Astrocyte of the spinal cord (primary cell): ENCODE measurements around the gene UBL3.

Experiments used
- DNase-seq: peaks from one replicate; pipeline ENCODE4 v3.0.0; 2011; ENCODE audit warnings: low read depth, low spot score
- H3K4me3 ChIP-seq: 2 replicates; pipeline ENCODE4 v1.5.1; 2011; ENCODE audit warnings: low read depth, mild to moderate bottlenecking, low read length, moderate library complexity
- CTCF ChIP-seq: IDR thresholded peaks from 2 replicates; pipeline ENCODE4 v1.5.1; 2012; ENCODE audit warnings: low read depth, mild to moderate bottlenecking, low read length, inconsistent platforms
- in situ Hi-C: cut with HindIII; loops from 2 replicates; pipeline ENCODE4 v1.10.0; 2017; ENCODE audit warnings: low sequenced_read_pairs

UBL3 gene

GRCh38 chr13:29850213-29850898 is at the start of gene UBL3:
TSS of gene UBL3 (minus strand) at chr13:29850617. CDS start at chr13:29849538, 1,079 bp downstream.
- peak; percentile 99 for DNase-seq
- peak within 1 kb of the TSS; percentile 67 for H3K4me3 ChIP-seq
- in situ Hi-C loops = no loop called here
- no peak for TF ChIP-seq CTCF

GRCh38 chr13:29897102-29897501 is 46.7 kb upstream of the UBL3 start:
- in situ Hi-C loops = no loop called here
- no peak for DNase-seq
- H3K4me3 ChIP-seq = no peak overlapping the region
- no peak for TF ChIP-seq CTCF

GRCh38 chr13:29893438-29893837 is 43.0 kb upstream of the UBL3 start:
- TF ChIP-seq CTCF = no peak
- H3K4me3 ChIP-seq = no peak overlapping the region
- no peak for DNase-seq
- in situ Hi-C loops = no loop called here

GRCh38 chr13:29892151-29892550 is 41.7 kb upstream of the UBL3 start:
- in situ Hi-C loops = no loop called here
- TF ChIP-seq CTCF = no peak
- DNase-seq = no peak
- H3K4me3 ChIP-seq = no peak overlapping the region

GRCh38 chr13:29889111-29889510 is 38.7 kb upstream of the UBL3 start:
- TF ChIP-seq CTCF = no peak
- H3K4me3 ChIP-seq = no peak overlapping the region
- in situ Hi-C loops = no loop called here
- DNase-seq = no peak

- no peak for TF ChIP-seq CTCF
- no peak for DNase-seq
- in situ Hi-C loops = no loop called here
- H3K4me3 ChIP-seq = no peak overlapping the region
Observed at GRCh38 chr13:29888306-29888705, 37.9 kb upstream of the UBL3 start.
